Measurements from ENCODE around the gene NXPH2. TPM values are rescaled to one million over a fixed set of nuclear protein-coding genes. Genes with fewer than 3 reads are reported as not detected.

NXPH2 gene
- total and polyA plus RNA-seq, 2 donors (not counting 3 experiments of a cell fraction or from before 2014, with no cell fraction given): not detected

DNA sequence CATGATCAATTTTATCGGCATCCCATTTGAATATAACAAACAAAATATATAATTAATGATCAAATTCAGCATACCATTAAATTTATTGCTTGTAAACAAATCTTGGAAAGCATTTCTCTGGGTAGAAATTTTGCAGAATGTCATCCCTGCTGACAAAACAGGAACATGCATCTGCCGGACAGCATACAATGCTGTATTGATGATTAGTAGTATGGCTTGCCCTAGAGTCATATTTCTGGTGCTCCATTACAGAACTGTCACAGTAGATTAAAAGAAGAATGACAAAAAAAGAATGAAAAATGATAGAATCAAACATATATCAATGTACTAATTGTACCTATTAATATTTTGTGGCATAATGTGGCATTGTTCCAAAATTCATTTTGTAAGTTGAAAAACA is 98.0 kb downstream of the NXPH2 start:
- TF ChIP-seq JUN (IDR thresholded peaks at IDR 0.05; ENCODE audit: borderline replicate concordance, insufficient read depth, insufficient read length, low read depth) (no peak), GATA2 (IDR thresholded peaks at IDR 0.05; ENCODE audit: insufficient read depth, insufficient read length, low read depth, low read length) (no peak), FOS (IDR thresholded peaks at IDR 0.05; ENCODE audit: borderline replicate concordance, insufficient read depth, low read length) (no peak), POLR2A (IDR thresholded peaks at IDR 0.05; ENCODE audit: low read depth, low read length) (no peak), MYC (IDR thresholded peaks at IDR 0.05; ENCODE audit: low read depth, low read length) (no peak), EZH2 (IDR thresholded peaks at IDR 0.05; ENCODE audit: borderline replicate concordance, low read depth, low read length, severe bottlenecking) (no peak), POLR2AphosphoS5 (IDR thresholded peaks at IDR 0.05; ENCODE audit: insufficient read depth, low read depth, low read length) (no peak)
- TF ChIP-seq, protein P1, sequence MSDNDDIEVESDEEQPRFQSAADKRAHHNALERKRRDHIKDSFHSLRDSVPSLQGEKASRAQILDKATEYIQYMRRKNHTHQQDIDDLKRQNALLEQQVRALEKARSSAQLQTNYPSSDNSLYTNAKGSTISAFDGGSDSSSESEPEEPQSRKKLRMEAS (IDR thresholded peaks at IDR 0.05; ENCODE audit: insufficient read depth, insufficient read length): no peak
- TF ChIP-seq, protein P2, sequence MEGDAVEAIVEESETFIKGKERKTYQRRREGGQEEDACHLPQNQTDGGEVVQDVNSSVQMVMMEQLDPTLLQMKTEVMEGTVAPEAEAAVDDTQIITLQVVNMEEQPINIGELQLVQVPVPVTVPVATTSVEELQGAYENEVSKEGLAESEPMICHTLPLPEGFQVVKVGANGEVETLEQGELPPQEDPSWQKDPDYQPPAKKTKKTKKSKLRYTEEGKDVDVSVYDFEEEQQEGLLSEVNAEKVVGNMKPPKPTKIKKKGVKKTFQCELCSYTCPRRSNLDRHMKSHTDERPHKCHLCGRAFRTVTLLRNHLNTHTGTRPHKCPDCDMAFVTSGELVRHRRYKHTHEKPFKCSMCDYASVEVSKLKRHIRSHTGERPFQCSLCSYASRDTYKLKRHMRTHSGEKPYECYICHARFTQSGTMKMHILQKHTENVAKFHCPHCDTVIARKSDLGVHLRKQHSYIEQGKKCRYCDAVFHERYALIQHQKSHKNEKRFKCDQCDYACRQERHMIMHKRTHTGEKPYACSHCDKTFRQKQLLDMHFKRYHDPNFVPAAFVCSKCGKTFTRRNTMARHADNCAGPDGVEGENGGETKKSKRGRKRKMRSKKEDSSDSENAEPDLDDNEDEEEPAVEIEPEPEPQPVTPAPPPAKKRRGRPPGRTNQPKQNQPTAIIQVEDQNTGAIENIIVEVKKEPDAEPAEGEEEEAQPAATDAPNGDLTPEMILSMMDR (IDR thresholded peaks at IDR 0.05; ENCODE audit: extremely low read depth in 1 of 2, insufficient read depth in 1 of 2, low read depth in 1 of 2, low read length in 2 of 2): no peak
- CTCF ChIA-PET: no interaction called here
- no peak for FAIRE-seq
- H3K36me3 ChIP-seq (ENCODE audit: control insufficient read depth in 2 of 2, extremely low read depth in 1 of 2, insufficient read depth in 2 of 2, low read length in 2 of 2): no peaks in the 10 kb centered on the region
- H3K4me1 ChIP-seq (ENCODE audit: control insufficient read depth, extremely low read depth, insufficient read depth, low read length): no peaks in the 10 kb centered on the region
- H3K4me2 ChIP-seq (ENCODE audit: insufficient read depth, low read length): no peak overlapping the region
- no peak overlapping the region for H3K4me3 ChIP-seq (replicated peaks in 1 of 3; ENCODE audit: insufficient read depth in 1 of 3, low read depth in 1 of 3, low read length in 3 of 3)
- H3K27me3 ChIP-seq (ENCODE audit: control insufficient read depth in 2 of 2, insufficient read depth in 2 of 2, low read length in 2 of 2): peaks cover 0 to 2% of the 10 kb centered on the region in 2 experiments
- no peaks in the 10 kb centered on the region for H3K9me1 ChIP-seq (replicated peaks; ENCODE audit: control insufficient read depth, extremely low read depth, insufficient read depth, low read length)
- BruUV-seq (replicated peaks): no TSS peak
- no peak for DNase-seq (ENCODE audit: low read depth, low spot score)
- no peak overlapping the region for H2AFZ ChIP-seq (ENCODE audit: low read depth, low read length)
- no peaks in the 10 kb centered on the region for H3K79me2 ChIP-seq (ENCODE audit: control insufficient read depth, insufficient read depth, low read length)
- POLR2A ChIA-PET: no interaction called here
- intact Hi-C loops (cut with micrococcal nuclease) (no loop called here), dilution Hi-C loops (cut with MboI; ENCODE audit: extremely low pct_ligation_motif_present, low sequenced_read_pairs) (no loop called here)
- H3K27ac ChIP-seq (ENCODE audit: insufficient read depth, low read depth, low read length): no peak overlapping the region
- no peaks in the 10 kb centered on the region for H3K9me3 ChIP-seq (replicated peaks; ENCODE audit: control insufficient read depth, insufficient read depth, low read length)
- H4K20me1 ChIP-seq (replicated peaks; ENCODE audit: control insufficient read depth, extremely low read depth, insufficient read depth, low read length): no peaks in the 10 kb centered on the region
- no peak overlapping the region for H3K9ac ChIP-seq (replicated peaks; ENCODE audit: extremely low read depth, insufficient read depth, low read length)

All from endothelial cell of umbilical vein (primary cell).